Activated naive CD4-positive, alpha-beta T cell treated with anti-CD3 and anti-CD28 coated beads, Interleukin-2, amount 50 U/mL, for 72 hours (primary cell): ENCODE data around the gene TP53TG5. TPM values are rescaled to one million over a fixed set of nuclear protein-coding genes. Genes with fewer than 3 reads are reported as not detected.
A peak's percentile ranks its signal among the peaks of the same experiment; 100 is the strongest.

Experiments
- ATAC-seq, 2 donors: fragments of 150-1000 bp; cut with Tn5 transposase; 2 replicates each; pipeline ENCODE4 v1.10.0; 2021; ENCODE audit warnings: mild to moderate bottlenecking in 2 of 2, moderate library complexity in 2 of 2
- DNase-seq, 2 donors: peaks; one replicate each; pipeline ENCODE4 v3.0.0; 2021 to 2022; ENCODE audit warnings: low spot score in 2 of 2
- H3K27ac Mint-ChIP-seq, 2 donors: one replicate each; pipeline ENCODE4 v1.8.0; 2022; ENCODE audit warnings: mild to moderate bottlenecking in 2 of 2, mixed read lengths in 2 of 2
- H3K36me3 Mint-ChIP-seq, 2 donors: one replicate each; pipeline ENCODE4 v1.8.0; 2022; ENCODE audit warnings: mixed read lengths in 2 of 2
- H3K9me3 Mint-ChIP-seq, 2 donors: one replicate each; pipeline ENCODE4 v1.8.0; 2022; ENCODE audit warnings: mixed read lengths in 2 of 2
- total RNA-seq, 2 donors: library from RNA; stranded (reverse); gene quantifications; one replicate each; pipeline ENCODE4 v1.2.3, GENCODE V29; 2022

TP53TG5 gene
- under 1 TPM; 0.16 to 0.45 TPM for total RNA-seq

GRCh38 chr20:45378191-45378590 lies at the start of gene TP53TG5:
TP53TG5 (minus strand) TSS chr20:45378325; CDS start chr20:45378236, 89 bp downstream.
- H3K27ac Mint-ChIP-seq = peak within 1 kb of the TSS in 1 of 2 donors; percentile 47

GRCh38 chr20:45427236-45428149 lies 49.4 kb upstream of the TP53TG5 start:
- H3K36me3 Mint-ChIP-seq = no peaks in the 10 kb centered on the region
- ATAC-seq = no peak
- no peak for DNase-seq
- peak overlapping the region in 1 of 2 donors; percentile 25 for H3K27ac Mint-ChIP-seq
- no peaks in the 10 kb centered on the region for H3K9me3 Mint-ChIP-seq

More at GRCh38 chr20:45378191-45378590, at the start of gene TP53TG5:
- ATAC-seq (no peak), DNase-seq (no peak)
- Mint-ChIP-seq H3K36me3 (no peaks in the 10 kb centered on the region), H3K9me3 (no peaks in the 10 kb centered on the region)

GRCh38 chr20:45426320-45427016 lies 48.3 kb upstream of the TP53TG5 start:
- ATAC-seq (no peak), DNase-seq (no peak)
- Mint-ChIP-seq H3K9me3 (no peaks in the 10 kb centered on the region), H3K27ac (no peak overlapping the region), H3K36me3 (no peaks in the 10 kb centered on the region)

- Mint-ChIP-seq H3K27ac (peak overlapping the region in 1 of 2 donors; percentile 16), H3K9me3 (no peaks in the 10 kb centered on the region), H3K36me3 (no peaks in the 10 kb centered on the region)
- no peak for DNase-seq
- ATAC-seq = no peak
Measured at GRCh38 chr20:45425561-45425960, 47.4 kb upstream of the TP53TG5 start.

- DNase-seq (no peak), ATAC-seq (no peak)
- Mint-ChIP-seq H3K27ac (no peak overlapping the region), H3K9me3 (no peaks in the 10 kb centered on the region), H3K36me3 (peaks cover 0 to 8% of the 10 kb centered on the region in 2 donors)
Measured at GRCh38 chr20:45423700-45424099, 45.6 kb upstream of the TP53TG5 start.

- ATAC-seq (no peak), DNase-seq (no peak)
- Mint-ChIP-seq H3K27ac (peak overlapping the region; percentile 11 to 25), H3K9me3 (no peaks in the 10 kb centered on the region), H3K36me3 (peaks cover 8 to 15% of the 10 kb centered on the region in 2 donors)
Measured at GRCh38 chr20:45420125-45420524, 42.0 kb upstream of the TP53TG5 start.

- peak overlapping the region; percentile 62 to 97 for H3K27ac Mint-ChIP-seq
- ATAC-seq = peak in 1 of 2 donors; percentile 61
- H3K9me3 Mint-ChIP-seq = no peaks in the 10 kb centered on the region
- peaks cover 8 to 15% of the 10 kb centered on the region in 2 donors for H3K36me3 Mint-ChIP-seq
- DNase-seq = no peak
Measured at GRCh38 chr20:45419188-45420091, 41.3 kb upstream of the TP53TG5 start.

GRCh38 chr20:45416917-45417316 lies 38.8 kb upstream of the TP53TG5 start:
- H3K27ac Mint-ChIP-seq = peak overlapping the region in 1 of 2 donors; percentile 97
- H3K36me3 Mint-ChIP-seq = peaks cover 8 to 15% of the 10 kb centered on the region in 2 donors
- no peaks in the 10 kb centered on the region for H3K9me3 Mint-ChIP-seq
- ATAC-seq (no peak), DNase-seq (no peak)

- DNase-seq (peak; percentile 81 to 88), ATAC-seq (peak; percentile 93 to 96)
- Mint-ChIP-seq H3K36me3 (peaks cover 8 to 15% of the 10 kb centered on the region in 2 donors), H3K27ac (peak within 1 kb of the TSS; percentile 97), H3K9me3 (no peaks in the 10 kb centered on the region)
Measured at GRCh38 chr20:45415822-45416637, 37.9 kb upstream of the TP53TG5 start, which contains the start of gene PIGT. PIGT (plus strand) TSS chr20:45416141; CDS start chr20:45416157, 16 bp downstream.

- DNase-seq (no peak), ATAC-seq (no peak)
- H3K27ac Mint-ChIP-seq = no peak overlapping the region
- H3K9me3 Mint-ChIP-seq = no peaks in the 10 kb centered on the region
- peaks cover 7 to 8% of the 10 kb centered on the region in 2 donors for H3K36me3 Mint-ChIP-seq
Measured at GRCh38 chr20:45413479-45413878, 35.4 kb upstream of the TP53TG5 start.

GRCh38 chr20:45412653-45413052 lies 34.5 kb upstream of the TP53TG5 start:
- DNase-seq = no peak
- no peak for ATAC-seq
- Mint-ChIP-seq H3K36me3 (peaks cover 7 to 8% of the 10 kb centered on the region in 2 donors), H3K9me3 (no peaks in the 10 kb centered on the region), H3K27ac (peak overlapping the region in 1 of 2 donors; percentile 18)

- no peaks in the 10 kb centered on the region for H3K36me3 Mint-ChIP-seq
- no peak for DNase-seq
- ATAC-seq = no peak
- no peak overlapping the region for H3K27ac Mint-ChIP-seq
- H3K9me3 Mint-ChIP-seq = no peaks in the 10 kb centered on the region
Measured at GRCh38 chr20:45410887-45411286, 32.8 kb upstream of the TP53TG5 start.

- no peaks in the 10 kb centered on the region for H3K36me3 Mint-ChIP-seq
- no peak overlapping the region for H3K27ac Mint-ChIP-seq
- ATAC-seq (no peak), DNase-seq (no peak)
- no peaks in the 10 kb centered on the region for H3K9me3 Mint-ChIP-seq
Measured at GRCh38 chr20:45409521-45410272, 31.6 kb upstream of the TP53TG5 start.

- H3K9me3 Mint-ChIP-seq = no peaks in the 10 kb centered on the region
- no peaks in the 10 kb centered on the region for H3K36me3 Mint-ChIP-seq
- ATAC-seq (no peak), DNase-seq (no peak)
- no peak overlapping the region for H3K27ac Mint-ChIP-seq
Measured at GRCh38 chr20:45408646-45409213, 30.6 kb upstream of the TP53TG5 start.
